Breast epithelium (tissue), 3 donors: ENCODE results near the gene DNAAF8.

Source experiments
- CTCF ChIP-seq, 3 donors: fragments of 450-650 bp; IDR thresholded peaks; one replicate each; pipeline ENCODE4 v1.5.1; 2016 to 2017; ENCODE audit warnings: antibody characterized with exemption in 3 of 3, mild to moderate bottlenecking in 3 of 3, moderate library complexity in 3 of 3
- POLR2A ChIP-seq: fragments of 450-650 bp; IDR thresholded peaks from one replicate; pipeline ENCODE4 v1.6.1; 2016; ENCODE audit warnings: antibody characterized with exemption, mild to moderate bottlenecking, moderate library complexity

- no peak for TF ChIP-seq POLR2A
- TF ChIP-seq CTCF (IDR thresholded peaks at IDR 0.05): no peak
These were observed 18.2 kb downstream of the DNAAF8 start for GRCh38 chr16:4752351-4753100.
